Measurements from ENCODE around the gene ATP2C1.

The ATP2C1 gene

DNA sequence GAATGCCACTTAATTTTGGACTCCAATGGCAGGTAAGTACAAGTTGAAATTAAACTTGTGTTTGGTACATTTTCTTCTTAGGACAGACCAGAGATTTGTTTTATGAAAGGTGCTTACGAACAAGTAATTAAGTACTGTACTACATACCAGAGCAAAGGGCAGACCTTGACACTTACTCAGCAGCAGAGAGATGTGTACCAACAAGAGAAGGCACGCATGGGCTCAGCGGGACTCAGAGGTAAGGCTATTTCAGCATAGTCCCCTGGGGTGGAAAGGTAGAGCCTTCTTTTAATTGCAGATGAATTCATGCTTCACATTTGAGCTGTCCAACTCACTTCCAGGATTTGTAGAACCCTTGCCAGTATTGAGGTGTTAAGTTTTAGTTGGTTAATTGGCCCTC lies 81.4 kb downstream of the ATP2C1 start:
- DNase-seq, result no peak

DNA sequence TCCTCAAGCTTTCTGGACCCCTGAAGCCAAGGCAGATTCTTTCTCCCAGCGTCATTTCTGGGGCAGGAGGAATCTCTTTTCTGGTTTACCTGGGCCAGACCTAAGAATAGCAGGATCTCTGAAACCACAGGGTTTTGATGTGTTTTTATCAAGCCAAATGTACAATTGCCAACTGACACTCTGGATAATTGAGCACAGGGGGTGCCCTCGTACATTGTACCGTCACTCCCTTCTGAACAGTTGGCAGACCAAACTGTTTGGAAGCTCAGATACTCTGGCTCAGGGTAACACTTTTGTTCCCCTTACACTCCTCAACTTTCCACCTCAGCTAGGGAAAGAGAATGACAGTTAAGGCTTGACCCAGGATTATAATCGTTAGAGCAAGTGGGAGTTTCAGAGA lies 82.8 kb downstream of the ATP2C1 start:
- DNase-seq, result no peak

DNA sequence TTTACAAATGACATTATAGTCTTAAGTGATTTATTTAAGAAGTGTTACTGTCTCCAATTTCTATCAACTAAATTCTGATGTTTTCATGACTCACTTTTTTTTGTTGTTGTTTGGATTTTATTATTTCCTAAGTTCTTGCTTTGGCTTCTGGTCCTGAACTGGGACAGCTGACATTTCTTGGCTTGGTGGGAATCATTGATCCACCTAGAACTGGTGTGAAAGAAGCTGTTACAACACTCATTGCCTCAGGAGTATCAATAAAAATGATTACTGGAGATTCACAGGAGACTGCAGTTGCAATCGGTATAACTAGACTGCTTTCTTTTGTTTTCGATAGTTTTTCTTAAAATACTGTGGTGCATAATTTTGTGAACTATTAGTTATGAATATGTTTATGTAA lies 85.2 kb downstream of the ATP2C1 start:
- no peak for DNase-seq

DNA sequence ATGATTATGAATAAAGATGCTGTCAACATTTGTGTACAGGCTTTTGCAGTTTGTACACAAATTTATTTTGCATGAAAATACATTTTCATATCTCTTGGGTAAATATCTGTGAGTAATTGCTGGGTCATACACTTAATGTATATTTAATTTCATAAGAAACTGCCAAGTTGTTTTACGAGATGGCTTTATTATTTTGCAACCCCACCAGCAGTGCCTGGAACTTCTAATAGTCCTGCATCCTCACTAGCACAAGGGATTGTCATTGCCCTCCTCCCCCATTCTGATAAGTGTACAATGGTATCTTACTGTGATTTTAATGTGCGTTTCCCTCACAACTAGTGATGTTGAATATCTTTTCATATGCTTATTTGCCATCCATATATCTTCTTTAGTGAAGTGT lies 87.6 kb downstream of the ATP2C1 start:
- DNase-seq, result no peak

DNA sequence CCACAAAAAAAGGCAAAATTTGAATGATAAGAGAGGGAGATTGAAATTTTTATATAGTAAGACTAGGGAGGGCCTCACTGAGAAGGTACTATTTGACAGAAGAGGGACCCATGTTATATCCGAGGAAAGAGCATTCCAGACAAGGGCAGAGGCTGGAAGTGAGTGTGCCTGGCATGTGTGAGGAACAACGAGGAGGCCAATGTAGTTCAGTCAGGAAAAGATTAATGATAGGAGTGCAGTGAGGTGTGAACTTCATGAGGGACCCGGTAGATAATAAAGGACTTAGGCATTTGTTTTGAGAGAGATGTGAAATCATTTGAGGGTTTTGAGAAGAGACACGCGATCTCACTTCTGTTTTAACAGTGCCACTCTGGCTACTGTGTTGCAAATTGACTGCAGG lies 96.4 kb downstream of the ATP2C1 start:
- no peak for DNase-seq

DNA sequence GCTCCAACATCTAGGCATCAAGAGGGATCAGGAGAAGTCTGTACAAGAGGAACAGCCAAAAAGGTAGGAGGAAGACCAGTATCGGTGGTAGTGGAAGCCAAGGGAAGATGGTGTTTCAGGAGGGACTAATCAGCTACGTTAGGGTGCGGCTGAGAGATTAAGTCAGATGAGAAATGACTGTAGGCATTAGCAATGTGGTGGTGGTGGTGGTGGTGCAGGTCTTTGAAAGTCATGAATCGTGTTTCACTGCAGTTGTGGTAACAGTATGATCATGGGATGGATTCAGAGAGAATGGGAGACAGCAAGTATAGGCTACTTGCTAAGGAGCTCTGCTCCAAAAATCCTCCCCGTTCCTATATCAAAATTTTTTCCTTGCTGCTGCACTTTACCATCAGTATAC lies 97.2 kb downstream of the ATP2C1 start:
- no peak for DNase-seq

DNA sequence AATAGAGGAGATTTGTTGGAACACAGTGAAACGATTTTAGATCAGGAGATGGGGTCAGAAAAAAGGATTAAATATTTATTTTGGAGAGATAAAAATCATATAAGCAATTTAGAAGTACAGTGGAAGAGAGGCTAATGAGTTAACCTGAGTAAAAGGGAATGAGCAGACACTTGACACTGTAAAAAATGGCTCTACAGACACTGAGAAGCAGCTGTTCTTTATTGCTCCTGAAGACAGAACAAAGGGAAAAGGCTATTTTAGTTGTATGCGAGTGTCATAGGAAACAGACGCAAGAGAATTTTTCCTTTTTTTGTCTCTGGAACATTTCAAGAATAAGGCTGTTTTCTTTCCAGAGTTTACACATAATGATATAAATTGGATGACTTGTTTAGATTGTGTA lies 98.5 kb downstream of the ATP2C1 start:
- DNase-seq, result no peak

DNA sequence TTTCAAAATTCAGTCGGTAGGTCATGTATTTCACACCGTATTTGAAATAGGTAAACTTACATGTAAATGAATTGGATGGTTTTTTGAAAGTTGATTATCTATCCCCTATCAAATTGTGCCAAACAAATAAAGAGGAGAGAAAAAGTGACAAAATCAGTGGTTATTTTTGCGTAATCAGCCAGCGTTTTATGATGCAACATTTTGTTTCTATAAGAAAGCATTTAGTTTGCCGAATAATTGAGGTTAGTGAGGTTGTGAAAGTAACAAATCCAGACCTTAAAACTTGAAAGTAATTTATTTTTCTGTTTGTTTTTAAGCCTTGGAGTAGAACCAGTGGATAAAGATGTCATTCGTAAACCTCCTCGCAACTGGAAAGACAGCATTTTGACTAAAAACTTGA lies 103.4 kb downstream of the ATP2C1 start:
- DNase-seq, result no peak

DNA sequence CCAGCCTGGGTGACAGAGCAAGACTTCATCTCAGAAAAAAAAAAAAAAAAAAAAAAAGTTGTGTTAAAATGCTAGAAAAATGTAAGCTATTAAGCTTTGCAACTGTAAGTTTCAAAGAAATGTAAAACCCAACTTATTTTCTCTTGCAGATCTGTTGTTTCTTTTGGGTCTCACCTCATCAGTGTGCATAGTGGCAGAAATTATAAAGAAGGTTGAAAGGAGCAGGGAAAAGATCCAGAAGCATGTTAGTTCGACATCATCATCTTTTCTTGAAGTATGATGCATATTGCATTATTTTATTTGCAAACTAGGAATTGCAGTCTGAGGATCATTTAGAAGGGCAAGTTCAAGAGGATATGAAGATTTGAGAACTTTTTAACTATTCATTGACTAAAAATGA lies 107.2 kb downstream of the ATP2C1 start:
- DNase-seq, result no peak

DNA sequence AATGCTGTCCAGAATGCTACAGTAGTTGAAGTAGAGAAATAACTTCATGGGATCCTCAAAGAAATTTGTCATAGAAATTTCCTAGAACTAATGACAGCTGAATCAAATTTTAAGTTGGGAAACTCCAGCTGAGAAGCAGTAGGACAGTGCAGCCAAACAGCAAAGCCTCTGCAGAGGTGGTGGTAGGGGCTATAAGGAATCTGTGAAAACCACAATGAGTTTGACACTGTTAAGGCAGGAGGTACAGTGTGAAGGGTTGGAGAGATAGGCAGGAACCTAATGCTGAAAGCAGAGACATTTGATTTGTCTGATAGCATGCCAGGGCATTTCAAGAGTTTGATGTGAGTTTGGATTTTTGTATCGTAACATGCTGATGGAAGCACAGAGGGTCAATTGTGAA lies 110.7 kb downstream of the ATP2C1 start:
- DNase-seq, result no peak

DNA sequence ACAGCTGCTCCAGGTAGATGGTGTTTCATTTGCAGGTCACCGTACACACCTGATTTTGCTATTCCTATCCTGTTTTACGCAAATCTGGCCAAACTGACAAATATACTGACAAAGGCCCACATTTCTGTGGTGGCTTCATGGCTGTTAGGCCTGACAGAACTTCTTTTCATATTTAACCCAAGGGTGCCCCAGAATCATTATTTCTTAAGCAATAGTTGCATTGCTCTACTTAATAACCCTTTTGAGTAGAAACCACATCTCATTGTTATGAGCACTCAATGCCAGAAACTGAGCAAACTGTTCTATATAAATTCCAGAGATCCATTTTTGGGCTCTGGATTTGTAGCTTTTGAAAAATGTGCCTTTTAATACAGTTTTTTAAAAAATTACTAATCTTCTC lies 113.4 kb downstream of the ATP2C1 start:
- no peak for DNase-seq

DNA sequence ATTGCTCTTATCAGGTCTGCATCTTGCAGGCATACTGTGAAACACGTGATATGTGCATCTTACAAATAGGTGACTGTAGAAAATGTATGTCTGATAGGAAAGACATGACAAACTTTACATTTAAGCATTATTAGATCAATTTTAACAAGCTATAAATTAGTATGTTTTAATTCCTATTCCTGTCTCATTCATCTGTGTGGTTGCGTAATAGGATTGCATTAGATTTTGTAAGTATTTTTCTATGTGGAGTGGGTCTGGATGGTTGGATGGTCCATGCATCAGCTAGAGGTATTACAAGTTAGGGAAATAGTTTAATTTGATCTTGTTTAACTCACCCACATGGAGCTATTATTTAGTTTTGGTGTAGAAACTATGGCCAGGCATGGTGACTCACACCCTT lies 113.9 kb downstream of the ATP2C1 start:
- no peak for DNase-seq

DNA sequence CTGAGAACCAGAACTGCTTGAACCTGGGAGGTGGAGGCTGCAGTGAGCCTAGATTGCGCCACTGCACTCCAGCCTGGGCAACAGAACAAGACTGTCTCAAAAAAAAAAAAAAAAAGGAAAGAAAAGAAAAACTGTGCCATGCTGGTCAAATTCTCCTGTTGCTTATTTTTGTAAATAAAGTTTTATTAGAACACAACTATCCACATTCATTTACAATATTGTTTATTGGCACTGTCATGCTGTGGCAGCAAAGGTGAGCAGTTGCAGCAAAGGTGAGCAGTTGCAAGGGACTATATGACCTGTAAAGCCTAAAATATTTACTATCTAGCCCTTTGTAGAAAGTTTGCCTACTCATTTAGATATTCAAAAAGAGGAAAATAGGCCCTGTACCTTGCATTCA lies 114.4 kb downstream of the ATP2C1 start:
- no peak for DNase-seq

DNA sequence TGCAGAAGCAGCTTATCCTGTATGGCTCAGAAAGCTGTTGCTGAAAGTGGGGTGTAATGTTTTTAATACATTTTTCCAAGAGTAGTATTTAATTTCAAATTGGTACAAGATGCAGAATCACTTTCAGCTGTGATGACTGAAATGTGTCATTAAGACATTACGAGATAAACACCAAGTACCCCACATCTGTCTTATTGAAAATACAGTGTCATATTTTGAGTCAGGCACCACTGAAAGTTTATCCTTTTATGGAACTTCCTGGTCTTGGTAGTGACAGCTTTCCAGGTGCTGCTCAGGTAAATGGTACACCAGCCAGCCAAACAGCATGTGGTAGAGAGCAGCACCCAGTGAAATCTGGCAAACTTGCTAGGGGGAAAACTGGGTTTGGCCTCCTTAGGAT lies 115.8 kb downstream of the ATP2C1 start:
- DNase-seq, result no peak

DNA sequence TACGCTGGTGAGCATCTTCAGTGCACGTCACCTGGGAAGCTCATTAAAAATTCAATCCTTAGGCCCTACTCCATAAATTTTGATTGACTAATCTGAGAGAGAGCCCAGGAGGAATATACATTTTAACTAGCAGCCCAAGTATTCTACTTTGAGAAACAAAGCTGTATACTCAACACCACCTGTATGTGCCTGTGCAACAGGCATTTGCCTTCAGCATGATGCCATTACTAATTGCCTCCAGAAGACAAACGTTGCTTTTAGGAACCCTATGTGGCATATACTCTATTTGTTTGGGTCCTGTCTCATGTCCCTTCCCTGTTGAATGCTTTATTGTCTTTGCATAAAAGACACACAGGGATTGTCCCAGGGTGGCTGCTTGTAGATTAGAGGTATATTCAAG lies 125.1 kb downstream of the ATP2C1 start:
- no peak for DNase-seq

DNA sequence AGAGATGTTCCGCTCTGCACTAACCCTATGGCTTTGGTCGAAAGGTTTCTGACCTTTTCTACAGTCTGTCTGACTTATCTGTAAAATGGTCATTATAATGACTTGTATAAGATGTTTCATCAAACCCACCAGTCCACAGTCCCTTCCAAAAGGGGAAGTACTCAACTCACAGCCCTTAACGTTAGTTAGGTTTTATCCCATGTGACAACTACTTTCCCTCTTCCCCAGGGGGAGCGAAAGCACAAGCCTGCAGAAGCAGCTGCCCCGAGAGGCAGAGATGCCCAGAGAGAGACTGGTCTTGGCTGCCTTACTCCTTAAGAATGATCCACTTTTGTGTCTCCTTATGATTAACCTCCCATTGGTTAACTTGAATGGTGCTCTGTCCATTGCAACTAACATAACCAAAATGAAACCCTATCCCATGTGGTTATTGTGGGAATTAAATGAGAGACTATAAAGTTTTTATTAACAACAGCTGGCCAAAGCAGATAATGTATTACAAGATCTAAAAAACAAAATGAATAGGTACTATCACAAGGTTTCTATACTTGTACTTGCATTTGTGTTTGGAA lies 126.3 kb downstream of the ATP2C1 start:
- DNase-seq, result no peak

DNA sequence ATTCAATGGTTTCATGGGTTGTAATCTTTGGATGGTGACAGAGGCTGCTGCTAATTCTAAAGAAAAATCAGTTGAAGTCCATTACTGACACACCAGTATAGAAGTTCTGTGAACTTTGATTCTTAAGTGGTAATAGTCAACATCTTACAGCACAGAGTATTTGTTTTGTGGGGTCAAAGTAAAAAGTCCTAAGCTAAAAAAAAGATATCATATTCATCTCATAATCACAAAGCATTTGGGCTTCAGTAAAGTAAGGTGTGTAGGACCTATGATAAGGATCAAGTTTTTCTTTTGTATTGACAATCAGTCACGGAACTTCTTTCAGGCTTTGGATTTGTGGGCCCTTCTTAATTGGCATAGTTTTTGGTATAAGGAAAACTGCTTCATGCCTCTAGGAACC lies 131.7 kb downstream of the ATP2C1 start:
- DNase-seq, result no peak

DNA sequence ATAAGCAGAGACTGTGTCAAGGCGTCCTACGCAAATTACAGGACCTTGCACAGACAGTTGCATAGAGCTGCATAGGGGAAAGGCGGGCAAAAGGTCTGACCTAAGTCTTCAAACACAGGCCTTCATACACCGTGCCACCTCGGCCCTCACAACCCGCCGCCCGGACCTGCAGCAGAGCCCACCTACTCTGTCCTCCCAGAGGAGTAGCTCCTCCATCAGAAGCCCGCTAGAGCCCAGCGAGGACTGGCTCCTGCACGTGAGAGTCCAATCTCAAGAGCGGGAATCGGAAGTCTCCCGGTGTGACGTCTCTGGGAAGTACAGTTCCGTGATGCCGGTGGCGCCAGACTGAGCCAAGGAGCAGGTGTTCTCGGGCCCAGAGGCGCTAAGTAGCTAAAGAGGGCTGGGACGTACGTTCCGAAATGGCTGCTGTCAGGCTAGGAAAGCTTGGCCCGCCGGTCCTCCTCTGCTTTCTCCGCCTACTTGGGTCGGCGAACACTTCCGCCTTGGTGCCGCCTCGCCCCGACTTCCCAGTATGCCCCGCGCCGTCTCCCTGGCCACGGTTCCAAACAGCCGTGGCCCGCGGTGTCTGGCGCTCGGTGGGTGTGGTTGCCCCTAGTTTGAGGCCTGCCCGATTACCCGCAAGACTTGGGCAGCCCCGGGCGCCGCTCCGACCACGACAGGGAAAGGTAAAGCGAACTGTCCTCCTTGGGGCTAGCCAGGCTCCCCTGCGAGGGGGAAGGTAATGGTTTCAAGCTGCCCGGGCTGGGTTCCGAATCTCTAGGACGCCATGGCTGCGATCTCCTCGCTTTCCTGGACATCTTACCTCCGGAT lies 132.7 kb downstream of the ATP2C1 start, which contains the start of the genes ASTE1 and NEK11:
TSS of gene ASTE1 (minus strand) at position 505 of the 831 bp plus-strand sequence. CDS start 1,519 bp downstream, outside the sequence.
TSS of gene NEK11 (plus strand) at position 557 of the 831 bp plus-strand sequence. CDS start 2,832 bp downstream, outside the sequence.
- peak; percentile 92 for DNase-seq

DNA sequence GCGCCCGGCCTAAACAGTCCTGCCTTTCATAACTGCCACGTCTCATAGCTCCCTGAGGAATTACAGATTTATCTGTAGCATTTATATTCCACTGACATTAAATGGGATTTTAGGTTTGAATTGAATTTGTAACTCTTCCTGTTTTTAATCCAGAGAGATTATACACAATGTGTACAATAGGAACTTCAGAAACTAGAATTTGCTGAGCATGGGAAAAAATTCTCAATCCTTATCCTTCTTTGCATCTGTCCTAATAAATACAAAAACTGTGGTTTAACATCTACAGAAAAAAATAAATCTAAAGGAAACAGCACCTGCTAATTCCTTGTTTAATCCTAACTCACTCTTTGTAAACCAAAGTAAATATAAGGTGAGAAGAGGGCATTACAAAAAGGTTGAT lies 135.0 kb downstream of the ATP2C1 start:
- DNase-seq, result no peak

DNA sequence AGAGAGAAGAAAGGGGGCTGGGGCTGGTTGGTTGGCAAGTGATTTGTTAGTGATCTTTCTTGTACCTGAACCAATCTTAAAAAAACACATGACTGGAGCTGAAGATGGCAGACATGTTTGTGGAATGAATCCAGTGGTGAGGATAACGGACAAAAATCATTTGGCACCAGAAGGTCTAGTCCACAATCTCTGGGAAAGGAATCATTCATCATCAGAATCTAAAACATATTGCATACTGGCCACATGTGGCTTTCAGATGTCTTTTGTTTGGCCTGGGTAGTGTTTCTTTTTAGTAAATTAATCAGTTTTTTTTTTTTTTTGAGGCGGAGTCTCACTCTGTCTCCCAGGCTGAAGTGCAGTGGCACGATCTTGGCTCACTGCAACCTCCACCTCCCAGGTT lies 137.8 kb downstream of the ATP2C1 start:
- DNase-seq, result no peak

DNA sequence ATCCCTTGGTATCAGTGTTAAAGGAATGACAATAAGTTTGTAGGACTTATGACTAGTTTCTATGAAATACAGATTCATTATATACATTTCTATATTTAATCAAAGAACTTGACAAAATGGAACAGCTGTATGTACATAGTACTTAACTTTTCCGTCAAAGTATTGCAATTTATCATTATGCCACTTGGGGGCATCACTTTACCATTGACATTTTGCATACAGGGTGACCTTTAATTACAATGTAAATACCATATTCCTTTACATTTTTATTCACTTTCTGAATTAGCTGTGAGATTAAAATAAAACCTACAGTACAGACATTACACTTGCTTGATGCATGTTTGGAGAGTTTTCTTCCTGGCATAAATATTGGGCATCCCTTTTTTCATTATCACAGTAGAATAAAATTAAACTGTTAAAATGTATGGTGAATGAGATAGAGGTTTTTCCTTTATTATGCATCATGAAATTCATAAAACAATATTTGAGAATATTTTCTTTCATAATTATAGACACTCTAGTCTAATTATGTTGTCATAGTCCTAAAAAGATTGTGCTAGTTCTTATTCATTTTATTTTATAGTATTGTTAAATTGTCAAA lies 139.7 kb downstream of the ATP2C1 start:
- no peak for DNase-seq

DNA sequence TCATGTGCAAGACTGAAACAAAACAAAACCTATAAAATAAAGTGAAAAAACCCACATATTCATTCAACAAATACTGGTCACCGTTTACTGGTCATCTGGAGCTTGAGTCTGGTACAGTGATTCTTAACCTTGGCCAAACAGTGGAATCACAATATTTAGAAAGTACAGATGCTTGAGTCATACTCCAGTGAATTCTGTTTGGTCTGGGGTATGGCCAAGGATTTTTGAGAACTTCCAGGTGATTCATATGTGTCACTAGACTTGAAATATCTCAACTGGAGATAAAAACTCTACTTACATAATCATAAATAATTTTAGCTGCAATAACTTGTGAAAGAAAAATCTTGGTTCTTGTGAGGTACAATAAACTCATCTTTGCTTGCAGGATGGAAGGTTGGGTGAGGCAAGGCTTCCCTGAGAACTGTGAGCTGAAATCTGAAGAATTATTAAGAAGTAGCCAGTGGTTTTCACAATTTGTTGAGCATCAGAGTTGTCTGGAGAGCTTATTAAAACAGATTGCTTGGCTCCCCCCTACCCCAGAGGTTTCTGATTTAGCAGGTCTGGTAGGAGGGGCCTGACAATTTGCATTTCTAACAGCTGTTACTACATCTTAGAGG lies 142.4 kb downstream of the ATP2C1 start:
- no peak for DNase-seq

DNA sequence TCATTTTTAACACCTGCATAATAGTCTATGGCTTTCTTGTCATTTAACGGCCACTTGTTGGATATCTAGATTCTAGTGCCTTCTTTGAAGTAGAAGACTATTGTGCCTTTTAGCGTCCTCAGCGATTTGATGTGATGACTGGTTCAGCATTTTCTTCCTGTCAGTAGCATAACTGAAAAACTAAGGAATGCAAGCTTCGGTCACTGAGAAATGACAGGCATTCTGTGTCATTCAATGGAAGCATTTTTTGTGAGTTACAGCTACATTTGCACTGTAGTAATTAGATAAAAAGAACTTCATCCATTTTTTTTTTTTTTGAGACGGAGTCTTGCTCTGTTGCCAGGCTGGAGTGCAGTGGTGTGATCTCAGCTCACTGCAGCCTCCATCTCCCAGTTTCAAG lies 143.1 kb downstream of the ATP2C1 start:
- no peak for DNase-seq
